K562 (cell line): ENCODE measurements around the gene ARF1. TPM values are rescaled to one million over a fixed set of nuclear protein-coding genes. Genes with fewer than 3 reads are reported as not detected.

Experiments
- ATF3 ChIP-seq, 2 experiments: fragments of 450-650 bp in 1 of 2; sonication (generic) in 1 of 2; formaldehyde crosslinking in 1 of 2; IDR thresholded peaks in 1 of 2; conservative IDR thresholded peaks in 1 of 2; 2 replicates each; pipeline versions ENCODE4 v1.6.1 to v1.8.1; 2016 to 2023; ENCODE audit warnings: mild to moderate bottlenecking in 2 of 2, moderate library complexity in 2 of 2, inconsistent platforms in 1 of 2, missing genetic modification reagents in 1 of 2
- C11orf30 ChIP-seq: fragments of 450-650 bp; IDR thresholded peaks from 2 replicates; pipeline ENCODE4 v1.6.1; 2016; ENCODE audit warnings: low read depth, mild to moderate bottlenecking
- CBX3 ChIP-seq, 2 experiments: IDR thresholded peaks; 1 replicate in 1 of 2; 2 replicates in 1 of 2; pipeline ENCODE4 v1.6.1; 2012; ENCODE audit warnings: inconsistent platforms in 2 of 2, low read length in 2 of 2, borderline replicate concordance in 1 of 2, control low read depth in 1 of 2
- E2F4 ChIP-seq: sonication (generic); formaldehyde crosslinking; IDR thresholded peaks from 2 replicates; pipeline ENCODE4 v1.8.0; 2022; ENCODE audit warnings: mild to moderate bottlenecking, low read depth, missing genetic modification reagents
- GATAD2B ChIP-seq: fragments of 450-650 bp; IDR thresholded peaks from 2 replicates; pipeline ENCODE4 v1.6.1; 2017; ENCODE audit warnings: mild to moderate bottlenecking, borderline replicate concordance
- GTF2F1 ChIP-seq: IDR thresholded peaks from 2 replicates; pipeline ENCODE4 v1.6.1; 2011; ENCODE audit warnings: low read depth, low read length, improper control_type of control experiment
- GTF3C2 ChIP-seq: IDR thresholded peaks from 3 replicates; pipeline ENCODE4 v1.6.1; 2011; ENCODE audit warnings: borderline replicate concordance, mild to moderate bottlenecking, moderate library complexity; ENCODE audit not compliant: insufficient read length; ENCODE audit errors: extremely low read depth
- HDAC6 ChIP-seq: IDR thresholded peaks from 2 replicates; pipeline ENCODE4 v1.6.1; 2012; ENCODE audit warnings: low read depth, mild to moderate bottlenecking, control low read depth, inconsistent platforms, low read length, moderate library complexity
- ID3 ChIP-seq, 2 experiments: fragments of 250-450 bp in 1 of 2; fragments of 450-650 bp in 1 of 2; sonication (Bioruptor Pico) in 1 of 2; IDR thresholded peaks; 2 replicates each; pipeline versions ENCODE4 v1.6.1 to v1.8.0; 2016 to 2021; ENCODE audit warnings: mild to moderate bottlenecking in 2 of 2, moderate library complexity in 2 of 2, missing compliant biosample characterization in 1 of 2, missing genetic modification characterization in 1 of 2
- KLF13 ChIP-seq: fragments of 450-650 bp; IDR thresholded peaks from 2 replicates; pipeline ENCODE4 v1.6.1; 2016; ENCODE audit warnings: missing genetic modification characterization, low read depth, mild to moderate bottlenecking, missing compliant biosample characterization, moderate library complexity, borderline replicate concordance
- NCOA6 ChIP-seq: fragments of 450-650 bp; IDR thresholded peaks from 2 replicates; pipeline ENCODE4 v1.6.1; 2017; ENCODE audit warnings: mild to moderate bottlenecking
- NFIC ChIP-seq: fragments of 450-650 bp; IDR thresholded peaks from 2 replicates; pipeline ENCODE4 v1.6.1; 2017; ENCODE audit warnings: mild to moderate bottlenecking, inconsistent platforms
- PML ChIP-seq: IDR thresholded peaks from 2 replicates; pipeline ENCODE4 v1.6.1; 2012; ENCODE audit warnings: low read length, inconsistent platforms
- PTBP1 ChIP-seq: fragments of 200-400 bp; formaldehyde crosslinking; IDR thresholded peaks from 2 replicates; pipeline ENCODE4 v1.6.1; 2017; ENCODE audit warnings: low read depth, low read length
- ZBTB49 ChIP-seq: sonication (generic); formaldehyde crosslinking; IDR thresholded peaks from 2 replicates; pipeline ENCODE4 v1.8.0; 2022; ENCODE audit warnings: missing genetic modification reagents, mild to moderate bottlenecking, borderline replicate concordance
- polyA plus RNA-seq, 8 experiments: library from polyadenylated mRNA; depleted of rRNA in 4 of 8; stranded (reverse) in 5 of 8; unstranded in 3 of 8; fragments of >200 nt; fragmentation: Nextera tagmentation in 2 of 8; fragmentation: Illumina TruSeq in 1 of 8; extraction: Ambion mirVana in 2 of 8; extraction: Trizol in 1 of 8; gene quantifications; 2 replicates each; pipeline versions ENCODE4 v1.2.1 to v1.2.3, GENCODE V29; 2011 to 2014; ENCODE audit warnings: inconsistent platforms in 1 of 8, missing spikeins in 1 of 8
- total RNA-seq, 7 experiments: library from RNA; depleted of rRNA in 6 of 7; stranded (reverse); fragments of >200 nt in 6 of 7; fragmentation: Illumina TruSeq in 2 of 7; extraction: Trizol in 2 of 7; gene quantifications; 2 replicates each; pipeline versions ENCODE4 v1.2.1 to v1.2.3, GENCODE V29; 2011 to 2021; ENCODE audit warnings: low replicate concordance in 1 of 7

ARF1 gene
- total and polyA plus RNA-seq, 9 of the 15 experiments (the other 6 are each of a cell fraction or from before 2014, with no cell fraction given): 69.8 to 593 (median 325) TPM

DNA sequence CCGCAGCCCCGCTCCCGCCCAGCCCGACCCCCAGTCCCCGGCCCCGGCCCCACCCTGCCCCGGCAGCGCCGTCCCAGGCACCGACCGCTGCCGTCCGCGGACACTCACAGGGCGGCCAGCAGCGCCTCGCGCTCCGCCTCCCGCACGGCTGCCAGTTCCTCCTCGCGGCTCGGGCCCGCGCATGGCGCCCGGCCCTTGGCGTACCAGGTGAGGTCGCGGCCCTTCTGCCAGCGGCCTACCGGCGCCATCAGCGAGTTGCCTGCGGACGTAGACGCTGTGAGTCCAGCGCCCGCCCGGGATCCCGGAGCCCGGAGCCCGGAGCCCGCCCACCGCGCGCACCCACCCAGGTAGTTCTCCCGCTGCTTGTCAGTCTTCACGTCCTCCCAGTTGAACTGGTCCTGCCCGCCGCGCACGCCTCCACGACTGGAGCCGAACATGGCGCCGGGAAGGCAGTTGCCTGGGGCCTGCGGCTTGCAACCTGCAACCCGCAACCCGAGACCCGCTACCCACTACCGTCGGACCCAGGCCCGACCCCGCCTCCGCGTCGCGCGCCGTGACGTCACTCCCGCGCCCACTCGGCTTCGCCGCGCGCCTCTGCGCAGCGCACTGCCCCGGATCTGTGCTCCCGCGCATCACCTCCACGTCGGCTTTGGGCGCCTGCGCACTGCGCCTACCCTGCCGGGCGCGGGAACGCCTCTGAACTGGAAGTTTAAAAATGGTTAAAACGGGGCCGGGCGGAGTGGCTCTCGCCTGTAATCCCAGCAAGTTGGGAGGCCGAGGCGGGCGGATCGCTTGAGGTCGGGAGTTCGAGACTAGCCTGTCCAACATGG is 20.5 kb downstream of the ARF1 start, which contains the start of gene C1orf35 (continued):
- peak; percentile 80; the same call in 1 of the 2 replicates for TF ChIP-seq ZBTB49 (CRISPR knock-in tag)
- peak; percentile 22 for TF ChIP-seq GTF3C2
- TF ChIP-seq C11orf30: peak; percentile 99
- peak; percentile 92 for TF ChIP-seq ATF3 (IDR thresholded peaks at IDR 0.05)
- peak; percentile 61; the same call in 1 of the 2 replicates for TF ChIP-seq ATF3 (CRISPR knock-in tag; conservative IDR thresholded peaks at IDR 0.05)
- TF ChIP-seq GTF2F1: no peak
- peak; percentile 72; the same call in 1 of the 2 replicates for TF ChIP-seq KLF13 (tag)
- peak in 1 of 2 experiments; percentile 16; a peak in 1 of 3 replicates for TF ChIP-seq CBX3 (IDR thresholded peaks at IDR 0.05; ENCODE audit: borderline replicate concordance in 1 of 2, low read length in 2 of 2)
- no peak for TF ChIP-seq HDAC6
- TF ChIP-seq PML: peak; percentile 54; the same call in 1 of the 2 replicates
- TF ChIP-seq E2F4 (CRISPR knock-in tag): peak; percentile 98
- TF ChIP-seq ID3 (CRISPR knock-in tag; IDR thresholded peaks at IDR 0.05): no peak
- TF ChIP-seq ID3 (tag; IDR thresholded peaks at IDR 0.05): peak; percentile 32; the same call in 1 of the 2 replicates
- peak; percentile 88 for TF ChIP-seq NCOA6
- TF ChIP-seq PTBP1: 0 out of 2 replicates have a peak, but pooled peaks have one; percentile 28
- no peak for TF ChIP-seq GATAD2B
- TF ChIP-seq NFIC: peak; percentile 67
